GM21576 (cell line): Measurements from ENCODE around the gene RFLNA.

Experiments
- ATAC-seq: cut with Tn5 transposase; IDR thresholded peaks from one replicate; pipeline ENCODE4 v1.9.1; 2021; ENCODE audit warnings: mild to moderate bottlenecking, moderate library complexity; ENCODE audit not compliant: unreplicated experiment

RFLNA gene

GRCh38 chr12:124294780-124295341 lies at the start of gene RFLNA:
RFLNA (plus strand) TSS chr12:124295093; CDS start chr12:124295430, 337 bp downstream.
- no peak for ATAC-seq

GRCh38 chr12:124247331-124247730 lies 47.6 kb upstream of the RFLNA start:
- ATAC-seq, result no peak

GRCh38 chr12:124248941-124249825 lies 45.7 kb upstream of the RFLNA start:
- ATAC-seq, result no peak

GRCh38 chr12:124251186-124251585 lies 43.7 kb upstream of the RFLNA start:
- no peak for ATAC-seq

GRCh38 chr12:124252964-124253363 lies 41.9 kb upstream of the RFLNA start:
- ATAC-seq, result no peak

- no peak for ATAC-seq
Observed at GRCh38 chr12:124254126-124254525, 40.8 kb upstream of the RFLNA start.

GRCh38 chr12:124259154-124260066 lies 35.5 kb upstream of the RFLNA start:
- ATAC-seq, result no peak

- ATAC-seq, result no peak
Observed at GRCh38 chr12:124261885-124262284, 33.0 kb upstream of the RFLNA start.

- no peak for ATAC-seq
Observed at GRCh38 chr12:124264089-124264795, 30.7 kb upstream of the RFLNA start.

- no peak for ATAC-seq
Observed at GRCh38 chr12:124264879-124265278, 30.0 kb upstream of the RFLNA start.

GRCh38 chr12:124267205-124267778 lies 27.6 kb upstream of the RFLNA start:
- ATAC-seq, result no peak

- no peak for ATAC-seq
Observed at GRCh38 chr12:124270671-124271070, 24.2 kb upstream of the RFLNA start.

- ATAC-seq, result no peak
Observed at GRCh38 chr12:124273630-124274029, 21.3 kb upstream of the RFLNA start.

- no peak for ATAC-seq
Observed at GRCh38 chr12:124276337-124276736, 18.6 kb upstream of the RFLNA start.

GRCh38 chr12:124277394-124278241 lies 17.3 kb upstream of the RFLNA start:
- ATAC-seq, result no peak

GRCh38 chr12:124278389-124279101 lies 16.3 kb upstream of the RFLNA start:
- ATAC-seq, result no peak

- ATAC-seq, result no peak
Observed at GRCh38 chr12:124279315-124279714, 15.6 kb upstream of the RFLNA start.

GRCh38 chr12:124279846-124280360 lies 15.0 kb upstream of the RFLNA start:
- no peak for ATAC-seq

- no peak for ATAC-seq
Observed at GRCh38 chr12:124281309-124281708, 13.6 kb upstream of the RFLNA start.
